Brain microvascular endothelial cell (primary cell): ENCODE measurements around the gene TUBGCP6.

Experiments used
- DNase-seq: peaks from one replicate; pipeline ENCODE4 v3.0.0-alpha.2; 2020
- H3K27ac ChIP-seq: fragments of 250-450 bp; sonication (Bioruptor Pico); 2 replicates; pipeline ENCODE4 v1.5.1; 2020; ENCODE audit warnings: mild to moderate bottlenecking, moderate library complexity
- H3K27me3 ChIP-seq: fragments of 250-450 bp; sonication (Bioruptor Pico); replicated peaks from 2 replicates; pipeline ENCODE4 v1.5.1; 2020; ENCODE audit warnings: mild to moderate bottlenecking
- H3K36me3 ChIP-seq: fragments of 250-450 bp; sonication (Bioruptor Pico); replicated peaks from 2 replicates; pipeline ENCODE4 v1.5.1; 2020; ENCODE audit warnings: mild to moderate bottlenecking
- H3K4me3 ChIP-seq: 2 replicates; pipeline ENCODE4 v1.5.1; 2011; ENCODE audit warnings: low read depth, mild to moderate bottlenecking, control low read depth, low read length, moderate library complexity
- CTCF ChIP-seq: IDR thresholded peaks from 2 replicates; pipeline ENCODE4 v1.5.1; 2011; ENCODE audit warnings: low read depth, mild to moderate bottlenecking, moderate library complexity, low read length, control low read depth, inconsistent platforms; ENCODE audit errors: missing control alignments
- in situ Hi-C: cut with HindIII; loops from 2 replicates; pipeline ENCODE4 v1.10.0; 2017; ENCODE audit warnings: low sequenced_read_pairs, low pct_ligation_motif_present

Gene TUBGCP6

GRCh38 chr22:50216055-50216683 lies 28.7 kb downstream of the TUBGCP6 start:
- TF ChIP-seq CTCF, result no peak
- no peak for DNase-seq
- peaks cover 58% of the 10 kb centered on the region for H3K36me3 ChIP-seq
- H3K4me3 ChIP-seq, result no peak overlapping the region
- H3K27ac ChIP-seq, result no peak overlapping the region
- no peaks in the 10 kb centered on the region for H3K27me3 ChIP-seq
- in situ Hi-C loops, result no loop called here

DNA sequence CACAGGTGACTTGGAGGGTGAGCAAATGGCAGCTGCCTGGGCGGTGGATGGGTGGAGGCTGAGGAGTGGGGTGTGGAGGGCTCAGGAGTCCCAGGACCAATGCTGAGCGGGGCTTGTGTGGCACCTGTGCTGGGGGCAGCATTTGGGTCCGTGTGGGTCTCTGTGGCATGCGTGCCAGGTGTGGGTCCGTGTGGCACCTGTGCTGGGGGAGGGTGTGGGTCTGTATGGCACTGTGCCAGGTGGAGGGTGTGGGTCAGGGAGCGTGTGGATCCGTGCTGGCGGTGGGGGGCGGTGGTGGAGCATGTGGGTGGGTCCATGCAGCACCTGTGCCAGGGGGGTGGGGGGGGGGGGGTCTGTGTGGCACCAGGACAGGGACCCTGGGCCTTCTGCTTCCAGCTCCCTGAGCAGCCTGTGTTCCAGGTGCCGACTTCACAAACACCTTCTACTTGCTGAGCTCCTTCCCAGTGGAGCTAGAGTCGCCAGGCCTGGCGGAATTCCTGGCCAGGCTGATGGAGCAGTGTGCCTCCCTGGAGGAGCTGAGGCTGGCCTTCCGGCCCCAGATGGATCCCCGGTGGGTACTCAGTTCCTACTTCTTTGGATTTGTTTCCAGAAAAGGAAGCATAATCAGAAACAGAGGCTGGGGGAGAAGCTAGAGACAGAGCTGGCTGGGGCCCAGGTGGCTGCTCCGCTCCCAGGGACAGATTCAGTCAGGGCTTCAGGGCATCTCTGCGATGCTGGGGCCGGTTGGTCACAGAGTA lies 29.3 kb downstream of the TUBGCP6 start:
- no peak for DNase-seq
- in situ Hi-C loops, result no loop called here
- no peak for TF ChIP-seq CTCF
- Histone ChIP-seq H3K27me3 (no peaks in the 10 kb centered on the region), H3K4me3 (no peak overlapping the region), H3K36me3 (peaks cover 58% of the 10 kb centered on the region), H3K27ac (no peak overlapping the region)

DNA sequence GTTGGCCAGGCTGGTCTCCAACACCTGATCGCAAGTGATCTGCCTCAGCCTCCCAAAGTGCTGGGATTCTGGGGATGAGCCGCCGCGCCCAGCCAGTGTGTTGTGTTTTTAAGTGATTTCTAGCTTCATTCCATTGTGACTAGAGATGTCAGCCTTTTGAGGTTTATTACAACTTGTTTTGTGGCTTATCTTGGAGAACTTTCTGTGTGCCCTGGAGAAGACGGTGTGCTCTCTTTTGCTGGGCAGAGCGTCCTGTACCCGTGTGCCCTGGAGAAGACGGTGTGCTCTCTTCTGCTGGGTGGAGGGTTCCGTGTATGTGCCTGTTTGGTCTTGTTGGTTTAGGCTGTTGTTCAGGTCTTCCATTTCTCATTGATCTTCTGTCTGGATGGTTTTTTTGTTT lies 31.6 kb downstream of the TUBGCP6 start:
- no peak overlapping the region for H3K4me3 ChIP-seq
- in situ Hi-C loops, result no loop called here
- no peak overlapping the region for H3K27ac ChIP-seq
- H3K36me3 ChIP-seq, result peaks cover 47% of the 10 kb centered on the region
- DNase-seq, result no peak
- no peak for TF ChIP-seq CTCF
- no peaks in the 10 kb centered on the region for H3K27me3 ChIP-seq

DNA sequence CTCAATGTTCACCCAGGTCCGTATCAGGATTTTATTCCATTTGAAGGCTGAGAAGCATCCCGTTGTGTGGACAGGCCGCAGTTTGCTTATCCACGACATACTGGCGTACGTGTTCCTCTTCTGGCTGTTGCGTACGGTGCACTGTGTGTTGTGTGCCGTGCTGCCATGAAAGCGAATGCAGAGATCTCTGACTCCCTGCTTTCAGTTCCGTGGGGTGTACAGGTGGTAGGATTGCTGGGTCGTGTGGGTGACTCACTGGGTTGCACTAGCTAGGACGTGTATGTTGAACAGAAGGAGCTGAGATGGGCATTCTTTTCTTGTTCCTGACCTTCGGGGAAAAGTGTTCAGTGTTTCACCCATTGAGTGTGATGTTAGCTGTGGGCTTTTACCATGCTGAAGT lies 33.7 kb downstream of the TUBGCP6 start:
- H3K36me3 ChIP-seq, result peaks cover 35% of the 10 kb centered on the region

DNA sequence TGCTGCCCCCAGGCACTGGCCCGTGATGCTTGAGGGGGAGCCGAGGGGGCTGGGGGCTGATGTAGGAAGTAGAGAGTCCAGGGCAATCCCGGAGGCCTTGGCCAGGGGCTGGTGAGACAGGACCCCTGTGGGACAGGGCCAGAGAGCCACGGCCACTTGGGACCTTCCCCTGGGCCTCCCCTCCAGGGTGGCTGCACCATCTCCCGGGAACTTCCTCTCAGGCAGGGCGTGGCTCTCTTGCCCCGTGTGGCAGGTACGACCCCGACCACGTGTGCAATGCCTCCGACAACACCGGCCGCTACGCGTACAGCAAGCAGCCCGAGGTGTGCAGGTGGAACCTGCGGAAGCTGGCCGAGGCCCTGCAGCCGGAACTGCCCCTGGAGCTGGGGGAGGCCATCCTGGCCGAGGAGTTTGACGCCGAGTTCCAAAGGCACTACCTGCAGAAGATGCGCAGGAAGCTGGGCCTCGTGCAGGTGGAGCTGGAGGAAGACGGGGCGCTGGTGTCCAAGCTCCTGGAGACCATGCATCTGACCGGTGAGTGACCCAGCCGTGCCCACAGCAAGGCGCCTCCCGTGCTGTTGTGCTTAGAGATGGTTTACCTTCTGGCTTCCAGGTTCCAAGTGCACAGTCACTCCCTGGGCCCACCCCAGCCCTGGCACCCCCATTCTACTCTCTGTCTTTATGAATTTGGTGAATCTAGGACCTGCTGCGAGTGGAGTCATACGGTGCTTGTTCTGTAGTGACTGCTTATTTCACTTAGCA lies 34.3 kb downstream of the TUBGCP6 start:
- in situ Hi-C loops, result no loop called here
- H3K36me3 ChIP-seq, result peaks cover 34% of the 10 kb centered on the region
- no peaks in the 10 kb centered on the region for H3K27me3 ChIP-seq
- H3K4me3 ChIP-seq, result no peak overlapping the region
- DNase-seq, result no peak
- no peak overlapping the region for H3K27ac ChIP-seq
- no peak for TF ChIP-seq CTCF

More for the DNA sequence above, 33.7 kb downstream of the TUBGCP6 start:
- Histone ChIP-seq H3K27me3 (no peaks in the 10 kb centered on the region), H3K4me3 (no peak overlapping the region), H3K27ac (no peak overlapping the region)
- in situ Hi-C loops, result no loop called here
- DNase-seq, result no peak
- no peak for TF ChIP-seq CTCF
